Activated naive CD8-positive, alpha-beta T cell treated with anti-CD3 and anti-CD28 coated beads for 36 hours (primary cell): ENCODE measurements around the gene KNSTRN. TPM values are rescaled to one million over a fixed set of nuclear protein-coding genes. Genes with fewer than 3 reads are reported as not detected.

Experiments used
- DNase-seq: peaks from one replicate; pipeline ENCODE4 v3.0.0; 2021
- H3K27ac Mint-ChIP-seq: one replicate; pipeline ENCODE4 v1.8.0; 2022; ENCODE audit warnings: mild to moderate bottlenecking, moderate library complexity, mixed read lengths
- H3K27me3 Mint-ChIP-seq: one replicate; pipeline ENCODE4 v1.8.0; 2022; ENCODE audit warnings: mild to moderate bottlenecking, mixed read lengths
- H3K36me3 Mint-ChIP-seq: one replicate; pipeline ENCODE4 v1.8.0; 2021; ENCODE audit warnings: mild to moderate bottlenecking, mixed read lengths
- H3K4me1 Mint-ChIP-seq: one replicate; pipeline ENCODE4 v1.8.0; 2021; ENCODE audit warnings: mixed read lengths
- H3K4me3 Mint-ChIP-seq: one replicate; pipeline ENCODE4 v1.8.0; 2022; ENCODE audit warnings: mild to moderate bottlenecking, moderate library complexity, mixed read lengths
- H3K9me3 Mint-ChIP-seq: one replicate; pipeline ENCODE4 v1.8.0; 2022; ENCODE audit warnings: mixed read lengths
- total RNA-seq, 2 experiments: library from RNA; stranded (reverse); gene quantifications; one replicate each; pipeline ENCODE4 v1.2.3, GENCODE V29; 2021

Gene KNSTRN
- total RNA-seq, 2 experiments from 2014 or later = 54.3 to 56.3 TPM

DNA sequence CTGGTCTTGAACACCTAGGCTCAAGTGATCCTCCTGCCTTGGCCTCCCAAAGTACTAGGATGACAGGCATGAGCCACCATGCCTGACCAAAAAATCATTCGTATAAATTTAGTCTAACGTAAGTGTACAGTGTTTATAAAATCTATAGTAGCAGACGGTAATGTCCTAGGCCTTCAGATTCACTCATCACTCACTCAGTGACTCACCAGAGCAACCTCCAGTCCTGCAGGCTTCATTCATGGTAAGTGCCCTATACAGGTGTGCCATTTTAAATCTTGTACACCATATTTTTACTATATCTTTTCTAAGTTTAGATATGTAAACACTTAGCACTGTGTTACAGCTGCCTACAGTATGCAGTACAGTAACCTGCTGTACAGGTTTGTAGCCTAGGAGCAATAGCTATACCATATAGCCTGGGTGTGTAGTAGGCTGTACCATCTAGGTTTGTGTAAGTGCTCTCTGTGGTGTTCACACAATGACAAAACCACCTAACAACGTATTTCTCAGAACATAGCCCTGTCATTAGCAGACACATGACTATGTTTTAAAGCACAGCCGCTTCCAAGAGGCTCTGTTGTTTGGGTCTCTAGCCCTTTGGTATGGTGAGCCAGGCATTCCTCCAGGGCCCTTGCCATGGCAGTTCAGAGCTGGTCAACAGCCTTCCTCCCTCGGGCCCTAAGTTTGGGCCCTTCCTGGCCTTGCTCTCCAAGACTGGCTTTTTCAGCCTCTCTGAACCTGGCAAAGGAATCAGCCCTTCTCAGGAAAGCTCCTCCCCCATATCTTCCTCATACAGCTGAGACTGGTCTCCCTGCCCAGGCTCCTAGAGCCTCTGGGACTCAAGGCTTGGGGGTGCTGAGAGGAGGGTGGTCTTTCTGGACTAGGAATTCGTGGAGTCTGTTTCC, 39.9 kb upstream of the KNSTRN start:
- H3K36me3 Mint-ChIP-seq = no peaks in the 10 kb centered on the region
- no peaks in the 10 kb centered on the region for H3K9me3 Mint-ChIP-seq
- H3K27ac Mint-ChIP-seq = no peak overlapping the region
- no peak for DNase-seq
- H3K4me1 Mint-ChIP-seq = peaks cover 8% of the 10 kb centered on the region
- no peaks in the 10 kb centered on the region for H3K27me3 Mint-ChIP-seq
- H3K4me3 Mint-ChIP-seq = no peak overlapping the region

GRCh38 chr15:40343512-40343911, 39.0 kb upstream of the KNSTRN start:
- H3K4me3 Mint-ChIP-seq = no peak overlapping the region
- H3K36me3 Mint-ChIP-seq = no peaks in the 10 kb centered on the region
- H3K27me3 Mint-ChIP-seq = no peaks in the 10 kb centered on the region
- no peak overlapping the region for H3K27ac Mint-ChIP-seq
- DNase-seq = no peak
- peaks cover under 1% of the 10 kb centered on the region for H3K4me1 Mint-ChIP-seq
- no peaks in the 10 kb centered on the region for H3K9me3 Mint-ChIP-seq

DNA sequence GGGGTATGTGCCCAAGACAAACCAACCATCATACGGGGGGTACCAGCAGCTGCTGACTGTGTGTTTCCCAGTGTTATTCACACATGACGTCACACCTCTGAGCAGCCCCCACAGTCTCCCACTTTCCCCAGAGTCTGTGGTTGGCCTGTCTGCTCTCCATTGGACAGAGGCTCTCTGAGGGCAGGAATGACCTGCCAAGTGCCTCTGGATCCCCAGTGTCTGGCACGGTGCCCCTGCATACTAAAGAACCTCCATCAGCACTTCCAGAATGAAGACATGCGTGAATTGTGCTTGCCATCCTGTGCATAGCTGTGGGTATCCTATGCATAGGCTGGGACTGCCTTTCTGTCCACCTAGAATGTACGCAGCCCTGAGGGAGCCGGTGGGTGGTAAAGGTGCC, 38.3 kb upstream of the KNSTRN start:
- no peaks in the 10 kb centered on the region for H3K27me3 Mint-ChIP-seq
- no peaks in the 10 kb centered on the region for H3K9me3 Mint-ChIP-seq
- H3K36me3 Mint-ChIP-seq = no peaks in the 10 kb centered on the region
- H3K27ac Mint-ChIP-seq = no peak overlapping the region
- no peak for DNase-seq
- H3K4me1 Mint-ChIP-seq = no peaks in the 10 kb centered on the region
- H3K4me3 Mint-ChIP-seq = no peak overlapping the region

- no peaks in the 10 kb centered on the region for H3K27me3 Mint-ChIP-seq
- H3K36me3 Mint-ChIP-seq = no peaks in the 10 kb centered on the region
- peak; percentile 70 for DNase-seq
- no peak overlapping the region for H3K4me3 Mint-ChIP-seq
- no peak overlapping the region for H3K27ac Mint-ChIP-seq
- no peaks in the 10 kb centered on the region for H3K4me1 Mint-ChIP-seq
- H3K9me3 Mint-ChIP-seq = no peaks in the 10 kb centered on the region
These were observed 37.8 kb upstream of the KNSTRN start for GRCh38 chr15:40344631-40345120.

GRCh38 chr15:40345225-40345866, 37.2 kb upstream of the KNSTRN start:
- DNase-seq = no peak
- no peak overlapping the region for H3K4me3 Mint-ChIP-seq
- no peak overlapping the region for H3K27ac Mint-ChIP-seq
- H3K4me1 Mint-ChIP-seq = no peaks in the 10 kb centered on the region
- no peaks in the 10 kb centered on the region for H3K36me3 Mint-ChIP-seq
- no peaks in the 10 kb centered on the region for H3K27me3 Mint-ChIP-seq
- H3K9me3 Mint-ChIP-seq = no peaks in the 10 kb centered on the region

- Mint-ChIP-seq H3K4me3 (no peak overlapping the region), H3K36me3 (no peaks in the 10 kb centered on the region), H3K4me1 (no peaks in the 10 kb centered on the region), H3K27me3 (no peaks in the 10 kb centered on the region), H3K27ac (no peak overlapping the region), H3K9me3 (no peaks in the 10 kb centered on the region)
- no peak for DNase-seq
These were observed 36.5 kb upstream of the KNSTRN start for GRCh38 chr15:40345867-40346578.

- H3K27me3 Mint-ChIP-seq = no peaks in the 10 kb centered on the region
- no peak overlapping the region for H3K4me3 Mint-ChIP-seq
- no peaks in the 10 kb centered on the region for H3K4me1 Mint-ChIP-seq
- no peaks in the 10 kb centered on the region for H3K36me3 Mint-ChIP-seq
- H3K27ac Mint-ChIP-seq = no peak overlapping the region
- no peak for DNase-seq
- H3K9me3 Mint-ChIP-seq = no peaks in the 10 kb centered on the region
These were observed 35.7 kb upstream of the KNSTRN start for GRCh38 chr15:40346579-40347558.

DNA sequence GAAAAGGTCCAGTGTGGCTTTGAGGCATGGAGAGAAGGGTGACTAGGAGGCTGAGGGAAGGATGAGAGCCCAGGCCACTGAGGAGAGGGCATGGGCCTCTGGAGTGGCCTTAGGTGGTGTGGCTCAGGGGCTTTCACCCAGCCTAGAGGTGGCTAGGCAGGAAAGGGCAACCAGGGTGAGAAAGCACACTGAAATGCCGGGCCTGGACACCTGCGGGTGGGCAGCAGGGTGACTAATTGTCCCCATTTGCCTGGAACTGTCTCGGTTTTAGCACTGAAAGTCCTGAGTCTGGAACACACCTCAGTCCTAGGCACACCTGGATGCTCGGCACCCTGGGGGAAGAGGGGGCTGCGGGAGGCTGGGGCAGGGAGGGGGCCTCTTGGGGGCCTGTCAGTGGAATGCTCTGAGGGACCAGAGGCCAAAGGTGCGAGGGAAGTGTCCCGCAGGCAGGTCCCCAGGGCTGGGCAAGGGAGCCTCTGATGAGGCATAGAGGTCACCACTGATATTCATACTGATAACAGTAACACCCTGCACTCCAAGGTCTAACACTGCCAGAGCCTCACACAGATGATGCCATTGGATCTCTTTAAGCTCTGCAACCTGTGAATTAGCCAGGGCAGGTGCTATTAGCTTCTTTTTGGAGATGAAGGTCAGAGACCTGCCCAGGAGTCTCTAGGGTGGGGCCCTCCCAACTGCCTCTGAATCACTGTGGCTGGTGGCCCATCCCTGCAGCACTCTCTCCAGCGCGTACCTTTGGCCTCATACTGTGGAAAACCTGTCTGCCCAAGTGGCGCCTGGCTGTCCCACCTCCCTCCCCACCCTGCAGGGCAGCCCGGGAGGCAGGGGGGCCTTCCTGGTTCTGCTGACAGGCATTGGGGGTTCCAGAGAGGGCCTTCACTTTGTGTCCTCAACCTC, 34.7 kb upstream of the KNSTRN start:
- Mint-ChIP-seq H3K27me3 (no peaks in the 10 kb centered on the region), H3K36me3 (no peaks in the 10 kb centered on the region), H3K27ac (no peak overlapping the region), H3K4me1 (no peaks in the 10 kb centered on the region), H3K9me3 (no peaks in the 10 kb centered on the region), H3K4me3 (no peak overlapping the region)
- DNase-seq = no peak

- Mint-ChIP-seq H3K27ac (no peak overlapping the region), H3K4me3 (no peak overlapping the region), H3K9me3 (no peaks in the 10 kb centered on the region), H3K4me1 (no peaks in the 10 kb centered on the region), H3K36me3 (no peaks in the 10 kb centered on the region), H3K27me3 (no peaks in the 10 kb centered on the region)
- no peak for DNase-seq
These were observed 34.0 kb upstream of the KNSTRN start for GRCh38 chr15:40348474-40348870.

GRCh38 chr15:40349163-40349562, 33.4 kb upstream of the KNSTRN start:
- Mint-ChIP-seq H3K9me3 (no peaks in the 10 kb centered on the region), H3K27me3 (no peaks in the 10 kb centered on the region), H3K36me3 (no peaks in the 10 kb centered on the region), H3K27ac (no peak overlapping the region), H3K4me3 (no peak overlapping the region), H3K4me1 (no peaks in the 10 kb centered on the region)
- no peak for DNase-seq

DNA sequence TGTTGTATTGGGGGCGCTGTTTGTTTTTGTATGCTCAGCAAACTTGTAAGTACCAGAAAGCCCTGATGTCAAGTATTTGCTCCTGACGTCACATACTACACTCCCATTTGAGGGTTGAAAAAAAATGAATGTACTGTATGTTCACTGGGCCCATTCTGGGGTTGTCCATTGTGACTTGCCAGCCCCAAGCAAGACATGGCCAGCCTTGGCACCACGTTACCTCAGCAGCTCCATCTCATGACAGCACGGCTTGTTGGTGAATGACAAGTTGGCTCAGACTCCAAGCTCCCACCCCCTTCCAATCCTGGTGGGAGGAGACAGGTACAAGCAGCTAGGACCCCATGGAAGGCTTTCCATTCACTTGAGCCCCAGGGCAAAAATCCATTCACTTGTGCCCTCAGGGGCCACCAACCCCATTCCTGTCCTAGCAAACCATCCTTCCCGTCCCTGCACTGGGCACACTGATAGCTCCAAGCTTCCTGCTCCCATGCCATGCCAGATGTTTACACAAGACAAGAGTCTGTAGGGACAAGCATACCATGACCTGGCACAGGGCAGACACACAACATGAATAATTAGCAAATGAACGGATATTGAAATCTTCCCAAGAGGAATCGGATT, 30.1 kb upstream of the KNSTRN start:
- Mint-ChIP-seq H3K4me1 (no peaks in the 10 kb centered on the region), H3K4me3 (no peak overlapping the region), H3K27ac (no peak overlapping the region), H3K36me3 (no peaks in the 10 kb centered on the region), H3K9me3 (no peaks in the 10 kb centered on the region), H3K27me3 (peaks cover 3% of the 10 kb centered on the region)
- DNase-seq = no peak

DNA sequence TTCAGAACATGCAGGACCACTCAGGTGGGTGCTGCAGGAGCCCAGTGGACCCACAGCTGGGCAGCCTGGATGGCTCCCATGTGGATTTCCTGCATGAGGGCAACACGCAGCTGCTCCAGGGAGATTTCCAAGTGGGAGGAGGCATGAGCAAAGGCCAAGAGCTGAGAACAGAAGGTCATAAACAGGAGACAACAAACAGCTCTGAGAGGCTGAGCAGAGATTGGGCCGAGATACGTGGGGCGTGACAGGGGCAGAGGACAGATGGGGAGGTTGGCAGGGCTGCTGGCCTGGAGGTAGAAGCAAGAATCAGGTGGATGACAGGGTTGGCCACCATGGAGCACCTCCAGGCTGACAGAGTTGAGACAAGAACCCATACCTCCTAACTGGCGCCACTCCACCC, 28.8 kb upstream of the KNSTRN start:
- H3K9me3 Mint-ChIP-seq = no peaks in the 10 kb centered on the region
- no peak overlapping the region for H3K4me3 Mint-ChIP-seq
- DNase-seq = no peak
- H3K4me1 Mint-ChIP-seq = peaks cover 3% of the 10 kb centered on the region
- no peaks in the 10 kb centered on the region for H3K36me3 Mint-ChIP-seq
- peaks cover 3% of the 10 kb centered on the region for H3K27me3 Mint-ChIP-seq
- H3K27ac Mint-ChIP-seq = no peak overlapping the region

- peaks cover 6% of the 10 kb centered on the region for H3K4me1 Mint-ChIP-seq
- H3K4me3 Mint-ChIP-seq = no peak overlapping the region
- DNase-seq = no peak
- no peak overlapping the region for H3K27ac Mint-ChIP-seq
- no peaks in the 10 kb centered on the region for H3K9me3 Mint-ChIP-seq
- no peaks in the 10 kb centered on the region for H3K36me3 Mint-ChIP-seq
- peaks cover 3% of the 10 kb centered on the region for H3K27me3 Mint-ChIP-seq
These were observed 27.9 kb upstream of the KNSTRN start for GRCh38 chr15:40354408-40355171.
